ENCODE measurements around the gene MYO19. TPM values are rescaled to one million over a fixed set of nuclear protein-coding genes. Genes with fewer than 3 reads are reported as not detected.

Gene MYO19
- total and polyA plus RNA-seq, 9 of the 15 experiments (the other 6 are each of a cell fraction or from before 2014, with no cell fraction given), result 21.6 to 176 (median 129) TPM

GRCh38 chr17:36534840-36535668 is at the start of gene MYO19, which contains the start of gene PIGW (continued):
- no peak for TF ChIP-seq AFF1 (IDR thresholded peaks at IDR 0.05; ENCODE audit: low read depth in 1 of 2, partially characterized antibody in 2 of 2)
- no peak for TF ChIP-seq NCOA2 (IDR thresholded peaks at IDR 0.05; ENCODE audit: partially characterized antibody in 2 of 2)
- TF ChIP-seq CREM (IDR thresholded peaks at IDR 0.05; ENCODE audit: low read depth), result peak; percentile 89
- TF ChIP-seq OTX1 (CRISPR knock-in tag; IDR thresholded peaks at IDR 0.05), result peak; percentile 8; the same call in 1 of the 2 replicates
- no peak for TF ChIP-seq CHAMP1 (IDR thresholded peaks at IDR 0.05)
- no peak for TF ChIP-seq PTBP1 (IDR thresholded peaks at IDR 0.05; ENCODE audit: low read depth, low read length)
- no peak; the same call in 1 of the 2 replicates for TF ChIP-seq ZNF12 (CRISPR knock-in tag; IDR thresholded peaks at IDR 0.05)
- no peak for TF ChIP-seq XRCC4 (IDR thresholded peaks at IDR 0.05; ENCODE audit: extremely low read depth, insufficient read depth, insufficient read length)
- TF ChIP-seq PHF21A (IDR thresholded peaks at IDR 0.05; ENCODE audit: borderline replicate concordance, low read depth), result no peak
- TF ChIP-seq ZNF143 (CRISPR knock-in tag; IDR thresholded peaks at IDR 0.05), result no peak
- 0 out of 2 replicates have a peak, but pooled peaks have one; percentile 9 for TF ChIP-seq THRB (CRISPR knock-in tag; conservative IDR thresholded peaks at IDR 0.05)
- peak; percentile 73 to 93 (median 88) for TF ChIP-seq YY1 (IDR thresholded peaks at IDR 0.05; ENCODE audit: borderline replicate concordance in 1 of 3, control insufficient read depth in 1 of 3, extremely low read depth in 1 of 3, insufficient read depth in 3 of 3, insufficient read length in 1 of 3, insufficient replicate concordance in 2 of 3, low read depth in 1 of 3, low read length in 2 of 3)
- TF ChIP-seq VEZF1 (CRISPR knock-in tag; IDR thresholded peaks at IDR 0.05), result peak; percentile 69; the same call in 1 of the 2 replicates
- TF ChIP-seq ZNF347 (CRISPR knock-in tag; IDR thresholded peaks at IDR 0.05; ENCODE audit: low read depth), result no peak
- TF ChIP-seq NCOR1 (IDR thresholded peaks at IDR 0.05), result peak; percentile 4; the same call in 1 of the 2 replicates
- TF ChIP-seq RBM39 (optimal IDR thresholded peaks at IDR 0.05; ENCODE audit: low read depth, low read length), result no peak
- TF ChIP-seq ZNF766 (CRISPR knock-in tag; conservative IDR thresholded peaks at IDR 0.05), result peak; percentile 47

Measured in K562 (cell line).